Inferior parietal cortex (tissue), 1 donor: ENCODE measurements around the gene KSR1.

ENCODE experiments used
- DNase-seq: peaks from one replicate; pipeline ENCODE4 v3.0.0-alpha.2; 2016; ENCODE audit errors: extremely low spot score

Gene KSR1

DNA sequence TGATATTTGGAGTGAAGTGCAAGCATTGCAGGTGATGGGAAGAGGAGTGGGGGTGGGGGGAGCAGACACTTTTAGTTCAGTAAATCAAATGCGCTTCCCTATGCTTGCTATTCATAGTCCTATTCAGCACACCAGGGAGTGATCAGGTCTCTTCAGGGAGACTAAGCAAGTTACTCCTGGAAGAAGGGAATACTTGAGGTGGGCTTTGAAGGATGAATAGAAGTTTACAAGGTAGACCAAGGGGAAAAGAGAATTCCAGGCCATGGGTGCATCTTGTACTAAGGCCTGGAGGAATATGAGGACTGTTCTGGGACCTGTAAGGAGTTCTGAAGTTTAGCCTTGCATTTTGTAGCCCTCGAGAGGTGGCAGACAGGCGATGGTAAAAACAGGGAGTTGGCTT lies 134.6 kb downstream of the KSR1 start:
- DNase-seq, result no peak

DNA sequence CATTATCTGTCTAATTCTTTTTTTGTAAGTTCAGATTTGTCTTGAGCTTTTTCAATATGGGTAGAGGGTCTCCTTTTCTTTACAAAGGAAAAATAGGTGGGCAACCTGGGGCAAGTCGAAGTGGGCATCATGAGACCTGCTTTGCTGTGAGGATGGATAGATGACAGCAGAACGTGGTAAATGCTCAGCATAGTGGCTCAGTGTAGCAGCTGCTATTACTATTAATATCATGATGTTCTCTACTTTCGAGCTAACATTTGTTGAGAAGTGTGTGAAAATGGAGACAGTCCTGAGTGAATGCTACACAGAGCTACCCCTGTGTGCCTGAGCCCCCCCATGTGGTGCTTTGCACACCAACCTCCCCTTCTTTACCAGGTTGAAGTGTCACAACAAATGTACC lies 135.7 kb downstream of the KSR1 start:
- DNase-seq, result no peak

DNA sequence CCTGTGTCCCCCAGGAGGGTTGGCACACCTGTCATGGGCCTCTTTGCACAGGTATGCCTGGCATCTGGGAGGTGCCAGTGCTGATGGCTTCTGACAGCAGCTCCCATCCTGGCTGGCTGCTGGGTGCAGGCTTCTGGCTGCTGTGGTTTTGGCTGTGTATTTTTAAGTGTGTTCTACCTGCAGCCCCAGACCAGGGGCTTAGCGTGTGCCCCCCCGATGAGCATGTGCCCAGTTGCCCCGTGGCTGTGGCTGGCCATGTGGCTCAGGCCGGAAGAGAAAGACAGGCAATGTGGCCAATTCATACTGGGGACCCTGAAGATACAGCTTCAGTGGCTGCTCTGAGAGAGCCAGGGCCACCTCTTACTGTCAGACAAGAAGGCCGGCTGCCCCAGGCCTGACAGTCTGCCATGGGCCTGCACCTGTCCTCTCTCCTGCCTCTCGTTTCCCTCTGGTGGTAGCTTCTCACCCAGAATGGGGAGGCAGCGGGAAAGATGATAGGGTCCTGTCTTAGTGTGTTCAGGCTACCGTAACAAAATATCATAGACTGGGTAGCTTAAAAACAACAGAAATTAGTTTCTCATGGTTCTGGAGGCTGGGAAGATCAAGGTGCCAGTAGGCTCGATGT lies 137.1 kb downstream of the KSR1 start:
- no peak for DNase-seq

DNA sequence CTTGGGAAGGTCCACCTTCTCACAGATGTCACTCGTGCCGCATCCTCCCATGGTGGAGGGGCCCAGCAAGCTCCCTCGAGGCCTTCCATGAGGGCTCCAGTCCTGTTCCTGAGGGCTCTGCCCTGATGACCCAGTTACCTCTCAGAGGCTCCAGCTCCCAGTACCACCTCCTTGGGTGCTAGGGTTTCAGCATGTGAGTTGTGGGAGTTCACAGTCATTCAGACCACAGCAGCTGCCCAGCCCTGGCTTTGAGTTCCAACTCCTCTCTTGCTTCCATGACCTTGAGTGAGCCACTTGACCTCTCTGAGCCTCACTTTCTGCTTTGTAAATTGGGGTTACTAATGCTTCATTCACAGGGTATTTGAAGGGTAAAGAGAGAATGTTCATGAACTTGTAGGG lies 137.6 kb downstream of the KSR1 start:
- DNase-seq, result no peak

DNA sequence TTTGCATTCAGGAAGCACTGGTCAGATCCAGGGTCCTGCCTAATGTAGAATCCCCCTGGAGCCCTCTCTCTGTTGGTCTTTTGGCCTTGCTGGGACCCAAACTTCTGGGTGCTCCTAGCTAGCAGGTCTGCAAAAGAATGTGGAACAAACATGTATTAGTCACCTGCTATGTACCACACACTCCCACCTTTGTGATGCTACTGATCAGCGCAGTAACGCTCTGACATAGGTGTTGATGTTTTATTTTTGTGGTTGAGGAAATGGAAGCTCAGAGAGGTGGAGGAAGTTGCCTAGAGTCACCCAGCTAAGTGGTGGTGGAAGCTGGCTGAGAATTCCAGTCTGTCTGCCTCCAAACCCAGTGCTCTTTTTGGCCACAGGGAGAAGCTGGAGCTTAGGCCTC lies 139.0 kb downstream of the KSR1 start:
- DNase-seq, result no peak

DNA sequence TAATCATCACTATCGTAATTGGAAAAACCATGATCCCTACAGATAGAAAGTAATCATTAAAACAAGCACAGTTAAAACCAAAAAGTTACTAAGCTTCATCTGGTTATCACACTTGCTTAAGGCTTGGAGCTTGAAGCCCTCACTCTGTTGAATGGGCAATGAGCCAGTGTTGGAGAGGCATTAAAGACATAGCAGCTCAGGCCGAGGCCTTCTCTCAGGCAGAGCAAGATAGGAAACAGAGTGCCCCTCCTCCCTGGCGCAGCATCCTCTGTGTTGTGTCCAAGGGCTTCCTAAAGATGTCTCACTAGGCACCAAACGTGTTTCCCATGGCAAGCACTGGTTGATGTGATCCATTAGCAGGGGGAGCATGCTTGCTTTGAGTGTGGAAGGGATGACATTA lies 139.8 kb downstream of the KSR1 start:
- no peak for DNase-seq

DNA sequence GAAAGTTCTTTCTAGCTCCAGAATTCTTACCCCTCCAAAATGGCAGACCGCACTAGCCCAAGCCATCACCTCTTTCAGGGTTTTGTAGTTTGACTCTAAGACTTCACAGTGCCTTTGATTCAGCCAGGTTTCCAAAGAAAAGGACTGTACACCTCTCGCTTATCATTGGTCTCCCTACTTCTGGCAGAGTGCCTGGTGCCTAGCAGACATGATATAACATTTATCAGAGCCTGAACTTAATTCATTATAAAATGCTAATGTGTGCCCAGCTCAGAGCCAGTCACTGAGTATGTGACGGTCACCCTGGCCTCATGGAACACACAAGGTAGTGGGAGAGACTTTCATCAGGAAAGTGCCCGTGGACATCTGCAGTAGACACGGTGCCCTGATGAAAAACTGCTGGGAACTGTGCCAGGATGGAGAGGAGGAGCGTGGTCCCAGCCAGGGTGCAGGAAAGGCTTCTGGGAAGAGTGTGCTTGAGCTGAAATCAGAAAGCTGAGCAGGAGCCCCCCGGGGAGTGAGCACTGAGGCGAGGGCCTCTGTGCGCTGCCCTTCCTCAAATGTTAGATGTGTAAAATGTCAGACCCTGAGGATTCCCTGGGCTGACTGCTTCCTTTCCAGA lies 140.4 kb downstream of the KSR1 start:
- DNase-seq, result no peak

DNA sequence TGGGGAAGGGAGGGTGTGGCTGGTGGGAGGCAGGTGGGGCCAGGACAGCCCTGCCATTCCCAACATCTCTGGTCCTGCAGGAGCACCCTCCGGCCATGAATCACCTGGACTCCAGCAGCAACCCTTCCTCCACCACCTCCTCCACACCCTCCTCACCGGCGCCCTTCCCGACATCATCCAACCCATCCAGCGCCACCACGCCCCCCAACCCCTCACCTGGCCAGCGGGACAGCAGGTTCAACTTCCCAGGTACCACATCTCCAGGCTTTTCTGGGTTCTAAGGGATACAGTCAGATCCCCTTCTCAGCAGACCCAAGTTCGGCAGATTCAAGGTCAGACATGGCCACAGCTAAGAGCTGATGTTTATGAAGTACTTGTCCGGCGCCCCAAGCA lies 140.9 kb downstream of the KSR1 start:
- no peak for DNase-seq

DNA sequence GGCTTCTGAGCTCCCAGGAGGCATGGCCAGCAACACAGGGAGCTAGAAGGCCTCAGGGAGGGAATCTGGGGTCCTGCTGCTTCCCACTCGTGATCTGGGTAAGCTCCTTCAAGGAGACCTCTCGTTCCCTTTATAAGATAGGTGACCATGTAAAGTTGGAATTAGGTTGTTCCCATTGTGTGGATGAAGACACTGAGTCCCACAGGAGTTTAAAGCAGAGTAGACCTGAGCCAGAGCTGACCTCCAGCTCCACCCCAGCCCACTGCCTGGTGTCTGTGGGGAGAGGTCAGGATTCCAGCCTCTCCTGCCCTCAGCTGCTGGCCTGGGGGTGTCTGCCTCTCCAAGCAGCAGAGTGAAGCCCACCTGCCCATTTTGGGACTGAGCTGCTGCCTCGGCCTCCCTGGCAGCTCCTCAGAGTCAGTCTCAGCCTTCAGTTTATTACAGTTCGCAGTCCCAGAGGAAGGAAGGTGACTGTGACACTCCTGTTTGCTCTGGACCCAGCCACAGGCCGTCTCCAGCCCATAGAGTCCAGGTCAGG lies 141.6 kb downstream of the KSR1 start:
- DNase-seq, result no peak

DNA sequence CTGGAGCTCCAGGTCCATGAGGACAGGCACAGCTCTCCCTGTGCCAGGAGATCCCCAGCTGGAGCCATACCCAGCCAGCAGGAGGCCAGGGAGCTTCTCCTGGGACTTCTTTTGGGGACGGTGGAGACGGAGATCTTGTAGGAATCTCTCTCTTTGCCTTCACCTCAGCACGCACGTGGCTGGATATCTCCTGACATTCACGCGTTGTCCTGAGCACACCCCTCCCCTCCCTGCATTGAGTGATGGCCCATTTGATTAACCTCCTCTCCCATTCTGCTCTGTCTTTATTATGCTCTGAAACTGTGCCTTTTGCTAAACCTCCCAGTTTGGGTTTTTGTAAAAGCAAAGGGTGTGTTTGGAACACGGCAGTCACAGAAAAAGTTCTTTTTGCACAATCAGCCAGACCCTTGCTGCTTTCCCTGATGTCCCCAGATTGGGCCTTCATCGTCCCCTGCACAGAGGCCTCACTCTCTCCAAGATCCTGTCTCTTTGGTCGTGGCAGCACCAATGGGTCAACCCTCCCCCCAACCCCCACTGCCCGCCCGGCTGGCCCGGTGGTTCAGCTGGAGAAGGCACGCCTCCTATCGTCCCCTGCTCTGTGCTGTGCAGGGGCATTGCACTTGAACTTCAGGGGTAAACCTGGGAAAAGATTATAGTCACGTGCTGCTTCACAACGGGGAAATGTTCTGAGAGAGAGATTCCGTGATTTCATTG lies 142.2 kb downstream of the KSR1 start:
- DNase-seq, result no peak

DNA sequence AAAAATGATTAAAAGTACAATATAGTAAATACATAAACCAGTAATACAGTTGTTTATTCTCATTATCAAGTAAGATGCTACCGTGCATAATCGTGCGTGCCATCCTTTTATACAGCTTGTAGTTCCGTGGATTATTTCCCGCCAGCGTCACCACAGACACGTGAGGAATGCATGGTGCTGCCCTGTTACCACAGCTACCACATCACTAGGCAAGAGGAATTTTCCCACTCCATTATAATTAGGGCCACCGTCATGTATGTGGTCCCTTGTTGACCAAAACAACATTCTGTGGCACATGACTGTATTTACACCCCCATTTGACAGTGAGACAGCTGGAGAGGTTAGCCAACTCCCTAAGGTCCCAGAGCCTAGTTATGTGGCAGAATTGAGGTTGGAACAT lies 144.2 kb downstream of the KSR1 start:
- DNase-seq, result no peak

DNA sequence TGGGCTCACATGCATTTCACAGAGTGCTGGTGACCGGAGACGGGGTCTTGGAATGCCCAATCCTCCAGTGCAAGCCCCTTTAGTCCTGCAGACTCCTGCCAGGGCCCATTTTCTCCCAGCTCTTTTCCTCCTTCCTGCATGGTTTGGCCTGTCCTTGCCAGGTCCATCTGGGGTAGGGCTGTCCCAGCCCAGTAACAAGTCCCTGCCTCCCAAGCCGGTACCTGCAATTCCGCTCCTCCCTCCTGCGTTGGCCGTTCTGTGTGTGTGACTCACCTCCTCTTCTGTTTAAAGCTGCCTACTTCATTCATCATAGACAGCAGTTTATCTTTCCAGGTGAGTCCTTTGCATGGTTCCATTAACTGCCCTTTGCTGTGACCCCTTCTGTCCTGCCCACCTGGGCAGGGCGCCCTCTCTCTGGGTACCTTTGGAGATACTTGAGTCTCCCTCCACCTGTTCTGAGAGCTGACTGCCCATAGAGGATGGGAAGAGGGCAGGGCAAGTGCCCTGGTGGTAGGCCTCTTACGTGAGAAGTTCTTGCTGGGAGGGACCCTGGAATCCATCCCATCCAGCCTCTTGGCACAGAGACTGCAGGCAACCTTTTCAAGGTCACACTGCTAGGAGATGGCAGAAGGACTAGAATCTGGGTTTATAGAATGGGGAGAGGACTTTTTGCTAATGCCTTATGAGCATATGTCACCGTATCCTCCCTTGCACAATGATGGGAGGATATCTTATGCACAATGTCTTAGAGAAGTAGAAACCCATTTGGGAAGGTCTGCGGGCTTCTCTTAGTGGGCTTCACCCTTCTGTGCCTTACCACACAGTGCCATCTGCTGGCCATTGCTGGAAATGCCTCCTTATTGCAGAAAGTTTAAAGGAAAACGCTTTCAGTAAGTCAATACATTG lies 145.1 kb downstream of the KSR1 start:
- peak; percentile 97 for DNase-seq

DNA sequence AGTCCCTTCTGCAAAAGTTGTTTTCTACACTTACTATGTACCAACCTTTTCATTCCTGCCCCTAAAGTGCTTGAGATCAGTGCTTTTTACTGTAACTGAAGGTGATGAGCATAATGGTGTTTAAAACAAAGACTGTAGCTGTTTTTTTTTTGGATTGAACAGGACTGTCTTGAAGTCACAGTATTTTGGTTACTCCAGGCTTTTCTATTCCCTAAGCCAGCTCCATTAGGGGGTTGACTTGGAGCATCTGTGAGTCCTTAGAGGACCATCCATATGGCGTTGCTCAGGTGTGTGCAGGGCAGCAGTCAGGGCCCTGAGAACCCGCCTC lies 145.7 kb downstream of the KSR1 start:
- DNase-seq, result no peak

DNA sequence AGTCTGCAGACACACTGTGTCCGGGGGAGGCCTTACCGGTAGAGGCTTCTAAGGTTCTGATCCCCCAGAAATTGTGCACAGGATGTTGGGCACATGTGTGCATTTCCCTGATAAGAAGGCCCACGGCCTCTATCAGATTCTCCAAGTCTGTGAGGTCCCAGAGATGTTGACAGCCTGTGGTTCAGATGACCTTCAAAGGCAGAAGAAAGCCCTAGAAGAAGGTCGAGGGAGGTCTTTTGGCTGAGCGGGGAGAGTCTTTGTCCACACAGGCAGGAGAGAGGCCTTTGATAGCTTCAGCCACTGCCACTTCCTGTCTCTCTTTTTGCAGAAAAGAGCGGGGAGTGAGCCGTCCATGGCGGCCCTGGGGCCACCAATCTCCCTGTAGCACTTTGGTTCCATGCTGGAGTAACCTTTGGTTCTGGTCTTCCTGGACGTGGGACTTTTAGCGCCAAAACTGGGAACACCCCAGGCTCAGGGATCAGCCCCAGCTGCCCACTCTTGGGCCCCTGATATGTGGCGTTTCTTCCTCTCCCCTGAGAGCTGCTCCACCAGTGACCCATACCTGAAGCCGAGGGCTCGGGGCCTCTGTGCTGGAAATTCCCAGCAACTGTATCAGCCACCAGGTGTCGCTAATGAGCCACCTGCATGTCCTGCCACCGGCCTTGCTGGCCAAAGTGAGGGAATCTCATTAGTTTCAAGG lies 146.6 kb downstream of the KSR1 start:
- DNase-seq, result peak; percentile 80

DNA sequence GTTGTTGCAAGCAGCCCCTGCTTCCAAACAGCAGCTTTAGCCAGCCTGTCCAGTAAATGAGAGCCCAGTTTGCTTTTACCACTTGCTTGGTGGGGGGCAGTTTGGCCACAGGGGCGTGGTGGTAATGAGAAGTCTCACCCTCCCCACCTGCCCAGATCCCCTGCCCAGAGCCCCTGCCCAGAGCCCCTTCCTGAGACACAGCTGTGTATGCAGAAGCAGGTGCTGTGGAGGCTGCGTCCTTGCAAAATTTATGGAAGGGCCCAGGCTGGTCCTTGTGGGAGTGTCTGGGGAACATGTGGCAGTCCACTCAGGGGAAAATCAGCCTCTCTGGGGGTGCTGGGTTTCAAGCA lies 147.1 kb downstream of the KSR1 start:
- no peak for DNase-seq

DNA sequence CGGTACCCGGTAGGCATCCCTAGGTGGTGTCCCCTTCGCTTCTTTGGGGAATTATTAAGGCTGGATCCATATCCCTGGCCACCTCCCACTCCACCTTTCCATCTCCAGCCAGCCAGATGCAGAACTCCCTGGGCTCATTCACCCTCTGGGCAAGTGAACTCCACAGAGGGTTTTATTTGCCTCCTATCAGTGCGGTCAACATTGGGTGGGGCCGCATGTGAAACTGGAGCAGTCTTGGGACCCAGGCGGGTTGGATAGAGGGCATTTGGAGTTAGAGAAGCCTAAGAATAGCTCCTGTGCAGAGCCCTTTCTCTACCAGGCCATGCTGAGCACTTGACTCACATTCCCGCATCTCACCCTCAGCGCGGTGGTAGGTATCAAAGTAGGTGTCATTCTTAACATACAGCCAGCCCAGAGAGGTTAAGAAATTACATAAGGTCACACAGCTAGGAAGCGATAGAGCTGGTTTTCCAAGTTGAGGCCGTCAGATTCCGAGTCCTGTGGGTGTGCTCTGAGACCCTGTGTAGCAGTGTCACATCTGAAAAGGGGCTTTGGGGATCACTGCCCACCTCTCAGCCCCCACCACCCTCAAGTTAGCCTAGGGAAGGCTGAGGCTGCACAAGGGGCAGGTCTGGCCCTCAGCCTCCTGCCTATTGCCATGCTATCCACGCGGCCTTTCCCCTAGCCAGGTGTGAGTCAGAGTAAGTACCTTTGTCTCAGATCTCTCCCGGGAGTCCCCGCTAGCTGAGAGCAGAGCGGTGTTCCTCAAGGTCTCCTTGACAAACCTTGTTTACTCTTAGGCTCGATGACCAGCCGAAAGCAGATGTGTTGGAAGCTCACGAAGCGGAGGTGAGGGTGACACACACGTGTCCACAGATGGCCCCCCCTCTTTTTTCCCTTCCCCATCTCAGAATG lies 147.9 kb downstream of the KSR1 start:
- DNase-seq, result no peak

DNA sequence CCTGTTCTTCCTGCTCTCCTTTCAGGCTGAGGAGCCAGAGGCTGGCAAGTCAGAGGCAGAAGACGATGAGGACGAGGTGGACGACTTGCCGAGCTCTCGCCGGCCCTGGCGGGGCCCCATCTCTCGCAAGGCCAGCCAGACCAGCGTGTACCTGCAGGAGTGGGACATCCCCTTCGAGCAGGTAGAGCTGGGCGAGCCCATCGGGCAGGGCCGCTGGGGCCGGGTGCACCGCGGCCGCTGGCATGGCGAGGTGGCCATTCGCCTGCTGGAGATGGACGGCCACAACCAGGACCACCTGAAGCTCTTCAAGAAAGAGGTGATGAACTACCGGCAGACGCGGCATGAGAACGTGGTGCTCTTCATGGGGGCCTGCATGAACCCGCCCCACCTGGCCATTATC lies 149.2 kb downstream of the KSR1 start:
- no peak for DNase-seq

DNA sequence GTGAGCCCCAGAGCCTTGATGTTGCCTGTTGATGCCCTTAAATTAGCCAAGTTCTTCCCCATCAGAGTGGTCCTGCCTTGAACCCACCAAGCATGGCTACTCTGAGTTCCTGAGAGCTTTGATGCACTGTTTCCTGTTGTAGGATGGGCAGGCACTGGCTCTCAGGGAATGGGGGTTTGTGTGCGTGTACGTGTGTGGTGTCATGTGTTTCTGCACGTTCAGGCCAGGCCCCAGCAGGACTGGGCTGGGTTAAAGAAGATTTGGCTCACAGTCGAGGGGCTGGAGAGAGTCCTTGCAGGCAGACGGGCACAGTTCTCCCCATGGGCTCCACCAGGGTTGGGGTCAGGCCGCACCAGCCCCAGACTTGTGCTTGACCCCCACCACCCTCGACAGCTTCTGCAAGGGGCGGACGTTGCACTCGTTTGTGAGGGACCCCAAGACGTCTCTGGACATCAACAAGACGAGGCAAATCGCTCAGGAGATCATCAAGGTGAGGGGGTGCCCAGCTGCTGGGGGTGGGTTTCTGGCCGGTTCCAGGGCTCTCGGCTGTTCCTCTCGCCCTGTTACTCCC lies 151.4 kb downstream of the KSR1 start:
- no peak for DNase-seq

DNA sequence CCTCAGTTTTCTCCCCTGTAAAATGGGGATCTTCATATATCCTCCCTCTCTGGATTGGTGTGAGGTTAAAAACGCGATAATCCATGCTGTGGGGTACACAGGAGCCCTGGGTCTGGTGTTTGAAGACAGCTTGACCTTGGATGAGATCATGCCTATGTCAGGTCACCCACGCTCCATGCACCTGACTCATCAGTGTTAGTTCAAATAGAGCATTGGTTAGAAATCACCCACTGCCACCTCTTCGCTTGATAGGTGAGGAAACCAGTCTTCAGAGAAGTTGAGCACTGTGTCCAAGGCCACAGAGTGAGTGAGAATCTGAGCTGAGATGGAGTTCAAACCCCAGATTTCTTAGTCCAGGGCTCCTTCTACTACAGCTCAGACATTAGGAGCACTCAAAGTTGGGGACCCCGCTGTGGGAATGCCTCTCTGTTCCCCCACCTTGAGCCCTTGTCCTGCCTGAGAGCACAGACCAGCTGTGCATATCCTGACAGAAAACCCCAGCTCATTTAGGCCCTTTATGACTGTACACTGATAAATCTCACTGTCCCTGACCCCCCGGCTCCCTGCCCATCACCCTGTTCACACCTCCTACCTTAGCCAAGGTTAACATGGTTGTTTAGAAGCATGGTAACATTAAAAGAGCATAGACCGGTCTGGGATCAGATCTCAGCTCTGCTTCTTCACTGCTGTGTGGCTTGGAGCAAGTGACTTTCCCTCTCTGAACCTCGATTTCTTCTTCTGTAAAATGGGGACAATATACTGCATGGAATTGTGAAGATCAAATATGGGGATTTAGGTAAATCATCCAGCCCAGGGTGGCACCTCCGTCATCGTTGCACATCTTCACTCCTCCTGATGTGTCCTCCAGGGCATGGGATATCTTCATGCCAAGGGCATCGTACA lies 152.3 kb downstream of the KSR1 start:
- no peak for DNase-seq
